GF-D8 (cell line): Measurements from ENCODE around the gene SEPTIN6.

Experiments used
- DNase-seq: peaks from one replicate; lab custom pipeline; 2025; lab: John Stamatoyannopoulos, UW

Gene SEPTIN6

DNA sequence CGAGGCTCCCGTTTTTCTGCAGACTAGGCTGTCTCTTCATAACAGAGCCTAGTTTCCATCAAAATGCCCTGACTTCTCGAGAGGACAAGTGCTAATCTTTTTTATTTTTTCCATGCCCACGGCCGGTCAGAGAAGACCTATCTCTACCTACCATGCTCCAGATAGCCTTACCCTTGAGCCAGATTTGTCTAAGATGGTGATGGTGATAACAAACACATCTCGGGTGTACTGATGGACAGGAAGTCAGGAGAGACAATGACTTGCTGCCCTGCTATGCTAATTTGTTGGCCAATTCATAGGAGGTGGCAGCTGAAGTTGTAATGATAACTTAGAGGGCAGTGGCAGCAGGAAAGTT lies 44.6 kb downstream of the SEPTIN6 start:
- no peak for DNase-seq

DNA sequence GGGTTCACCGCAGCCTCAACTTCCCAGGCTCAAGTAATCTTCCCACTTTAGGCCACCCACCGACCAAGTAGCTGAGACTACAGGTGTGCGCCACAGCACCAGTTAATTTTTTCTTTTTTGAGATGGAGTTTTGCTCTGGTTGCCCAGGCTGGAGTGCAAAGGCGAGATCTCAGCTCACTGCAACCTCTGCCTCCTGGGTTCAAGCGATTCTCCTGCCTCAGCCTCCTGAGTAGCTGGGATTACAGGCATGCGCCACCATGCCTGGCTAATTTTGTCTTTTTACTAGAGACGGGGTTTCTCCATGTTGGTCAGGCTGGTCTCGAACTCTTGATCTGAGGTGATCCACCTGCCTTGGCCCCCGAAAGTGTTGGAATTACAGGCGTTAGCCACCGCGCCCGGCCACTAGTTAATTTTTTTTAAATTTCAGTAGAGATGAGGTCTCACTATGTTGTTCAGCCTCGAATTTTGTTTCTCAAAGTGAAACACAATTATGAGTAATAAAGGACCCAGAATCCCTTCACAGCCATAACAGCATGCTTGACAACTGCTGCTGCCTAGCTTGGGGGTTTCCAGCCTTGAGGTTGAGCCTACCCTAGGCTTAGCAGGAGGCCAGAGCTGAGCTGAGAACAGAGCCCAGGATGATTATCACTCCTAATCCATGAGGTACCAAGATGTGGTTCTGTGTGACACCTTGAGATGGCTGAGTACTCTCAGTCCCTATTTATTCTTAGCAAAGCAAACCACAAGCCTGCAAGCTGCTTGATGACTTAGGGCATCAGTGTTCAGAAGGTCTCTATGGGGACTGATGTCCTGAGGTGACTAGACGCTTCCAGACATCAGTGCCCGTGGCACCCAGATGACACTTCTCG lies 45.2 kb downstream of the SEPTIN6 start:
- DNase-seq = no peak

GRCh38 chrX:119647089-119647488 lies 45.9 kb downstream of the SEPTIN6 start:
- no peak for DNase-seq

DNA sequence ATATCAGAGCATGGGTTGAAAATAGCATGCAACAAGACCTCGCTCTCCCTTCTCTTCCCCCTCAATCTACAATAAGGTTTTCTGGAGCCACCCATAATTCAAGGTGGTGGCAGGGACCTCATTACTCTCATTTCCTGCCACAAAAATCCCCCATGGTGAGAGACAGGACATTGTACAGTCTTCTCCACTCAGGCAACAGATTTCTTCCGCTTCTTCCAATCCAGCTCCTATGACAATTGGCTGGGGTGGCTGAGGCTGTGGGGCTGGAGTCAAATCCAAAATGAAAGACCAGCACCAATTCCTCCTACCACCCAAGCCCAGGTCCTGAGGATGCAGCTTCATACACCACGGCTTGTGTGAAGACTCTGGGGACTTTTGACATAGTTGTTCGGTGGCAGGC lies 46.5 kb downstream of the SEPTIN6 start:
- DNase-seq = no peak

- no peak for DNase-seq
These were observed 49.3 kb downstream of the SEPTIN6 start for GRCh38 chrX:119643696-119644095.
